HCT116 (cell line): ENCODE data around the gene CTNNA1.

ENCODE experiments used
- CTCF ChIP-seq, 3 experiments: fragments of 200-600 bp in 1 of 3; sonication (generic) in 1 of 3; IDR thresholded peaks in 2 of 3; conservative IDR thresholded peaks in 1 of 3; 2 replicates each; pipeline ENCODE4 v1.5.1; 2012 to 2017; ENCODE audit warnings: low read depth in 2 of 3, low read length in 2 of 3, antibody characterized with exemption in 1 of 3, borderline replicate concordance in 1 of 3, control low read depth in 1 of 3, mild to moderate bottlenecking in 1 of 3, mixed read lengths in 1 of 3, mixed run types in 1 of 3, moderate library complexity in 1 of 3; ENCODE audit not compliant: insufficient read depth in 1 of 3
- EGR1 ChIP-seq: IDR thresholded peaks from 2 replicates; pipeline ENCODE4 v1.6.1; 2012; ENCODE audit warnings: low read depth
- EZH2 ChIP-seq: fragments of 200-600 bp; sonication (generic); IDR thresholded peaks from 2 replicates; pipeline ENCODE4 v1.6.1; 2017; ENCODE audit warnings: antibody characterized with exemption, mixed run types
- EZH2phosphoT487 ChIP-seq: fragments of 200-600 bp; IDR thresholded peaks from 2 replicates; pipeline ENCODE4 v1.6.1; 2018; ENCODE audit warnings: antibody characterized with exemption, borderline replicate concordance
- MAX ChIP-seq: IDR thresholded peaks from 2 replicates; pipeline ENCODE4 v1.6.1; 2012
- POLR2A ChIP-seq: IDR thresholded peaks from 2 replicates; pipeline ENCODE4 v1.7.0; 2011; ENCODE audit warnings: borderline replicate concordance; ENCODE audit not compliant: insufficient read depth, insufficient read length; ENCODE audit errors: extremely low read depth
- POLR2AphosphoS5 ChIP-seq: IDR thresholded peaks from 2 replicates; pipeline ENCODE4 v1.6.1; 2011; ENCODE audit warnings: mild to moderate bottlenecking, low read depth, low read length, moderate library complexity
- REST ChIP-seq: IDR thresholded peaks from 2 replicates; pipeline ENCODE4 v1.6.1; 2012; ENCODE audit warnings: low read depth
- SP1 ChIP-seq: IDR thresholded peaks from 2 replicates; pipeline ENCODE4 v1.6.1; 2012; ENCODE audit warnings: low read depth
- ZNF274 ChIP-seq: fragments of 200-500 bp; sonication (Bioruptor generic); IDR thresholded peaks from 2 replicates; pipeline ENCODE4 v1.6.1; 2014; ENCODE audit warnings: mild to moderate bottlenecking, low read depth, low read length, inconsistent platforms

- TF ChIP-seq MAX, result no peak
- no peak for TF ChIP-seq CTCF (IDR thresholded peaks at IDR 0.05 in 2 of 3, conservative IDR thresholded peaks at IDR 0.05 in 1 of 3; ENCODE audit: borderline replicate concordance in 1 of 3, insufficient read depth in 1 of 3, low read depth in 2 of 3, low read length in 2 of 3)
- TF ChIP-seq EGR1, result no peak
- no peak for TF ChIP-seq EZH2
- TF ChIP-seq SP1, result no peak
- TF ChIP-seq EZH2phosphoT487, result no peak
- TF ChIP-seq POLR2A, result no peak
- TF ChIP-seq ZNF274, result no peak
- TF ChIP-seq POLR2AphosphoS5, result no peak
- no peak for TF ChIP-seq REST
Measured at GRCh38 chr5:138974227-138975063, 221.2 kb downstream of the CTNNA1 start.
